GM18526 (cell line): ENCODE data around the gene XRCC4.
A peak's percentile ranks its signal among the peaks of the same experiment; 100 is the strongest.

ENCODE experiments used
- POLR2A ChIP-seq: IDR thresholded peaks from 3 replicates; pipeline ENCODE4 v1.6.1; 2011; ENCODE audit not compliant: insufficient read length; ENCODE audit errors: extremely low read depth

Gene XRCC4

GRCh38 chr5:83076742-83077661 is at the start of gene XRCC4, which contains the start of gene TMEM167A:
XRCC4 (plus strand) TSS chr5:83077547; CDS start chr5:83104920, 27,373 bp downstream.
TMEM167A (minus strand) TSS chr5:83077394; CDS start chr5:83077323, 71 bp downstream.
- peak; percentile 92 for TF ChIP-seq POLR2A

GRCh38 chr5:83029912-83030311 is 47.4 kb upstream of the XRCC4 start:
- TF ChIP-seq POLR2A: no peak

GRCh38 chr5:83031381-83031780 is 46.0 kb upstream of the XRCC4 start:
- TF ChIP-seq POLR2A: no peak

- TF ChIP-seq POLR2A: no peak
Observed at GRCh38 chr5:83034036-83034435, 43.3 kb upstream of the XRCC4 start.

- TF ChIP-seq POLR2A: no peak
Observed at GRCh38 chr5:83034528-83035207, 42.7 kb upstream of the XRCC4 start.

- no peak for TF ChIP-seq POLR2A
Observed at GRCh38 chr5:83035373-83036100, 41.8 kb upstream of the XRCC4 start.

GRCh38 chr5:83036991-83037575 is 40.3 kb upstream of the XRCC4 start:
- TF ChIP-seq POLR2A: no peak

- no peak for TF ChIP-seq POLR2A
Observed at GRCh38 chr5:83038924-83039323, 38.4 kb upstream of the XRCC4 start.

GRCh38 chr5:83042507-83042906 is 34.8 kb upstream of the XRCC4 start:
- TF ChIP-seq POLR2A: no peak

GRCh38 chr5:83044926-83045325 is 32.4 kb upstream of the XRCC4 start:
- no peak for TF ChIP-seq POLR2A

- TF ChIP-seq POLR2A: no peak
Observed at GRCh38 chr5:83048277-83048676, 29.1 kb upstream of the XRCC4 start.

GRCh38 chr5:83048811-83049210 is 28.5 kb upstream of the XRCC4 start:
- no peak for TF ChIP-seq POLR2A

GRCh38 chr5:83049370-83049885 is 27.9 kb upstream of the XRCC4 start:
- TF ChIP-seq POLR2A: no peak

- TF ChIP-seq POLR2A: no peak
Observed at GRCh38 chr5:83050723-83051340, 26.5 kb upstream of the XRCC4 start.
